ENCODE results near the gene ZNF672.

ZNF672 gene

GRCh38 chr1:248823517-248824001 lies 14.5 kb upstream of the ZNF672 start:
- H3K27me3 ChIP-seq (ENCODE audit: insufficient read depth, low read depth): no peaks in the 10 kb centered on the region
- H4K20me1 ChIP-seq (ENCODE audit: insufficient read depth): no peaks in the 10 kb centered on the region
- H3K4me3 ChIP-seq (IDR thresholded peaks at IDR 0.05; ENCODE audit: insufficient read depth, low read depth, low read length): no peak overlapping the region
- H2AFZ ChIP-seq (ENCODE audit: low read depth): no peak overlapping the region
- H3K4me1 ChIP-seq (ENCODE audit: low read depth, poor library complexity, severe bottlenecking): peaks cover 34% of the 10 kb centered on the region
- H3K36me3 ChIP-seq (ENCODE audit: insufficient read depth): no peaks in the 10 kb centered on the region; the same call in 1 of the 2 replicates
- H3K4me2 ChIP-seq: peak overlapping the region; percentile 46; the same call in 1 of the 2 replicates
- H3K9ac ChIP-seq: no peak overlapping the region
- no peak overlapping the region for H3K27ac ChIP-seq
- peaks cover 19% of the 10 kb centered on the region for H3K79me2 ChIP-seq (ENCODE audit: insufficient read depth, low read depth)
- no peak for TF ChIP-seq CTCF (conservative IDR thresholded peaks at IDR 0.05; ENCODE audit: low read depth, low read length)

GRCh38 chr1:248824301-248824700 lies 13.7 kb upstream of the ZNF672 start:
- no peak overlapping the region for H3K9ac ChIP-seq
- H3K27ac ChIP-seq: no peak overlapping the region
- H3K4me2 ChIP-seq: peak overlapping the region; percentile 46; the same call in 1 of the 2 replicates
- peaks cover 34% of the 10 kb centered on the region for H3K4me1 ChIP-seq (ENCODE audit: low read depth, poor library complexity, severe bottlenecking)
- no peaks in the 10 kb centered on the region for H4K20me1 ChIP-seq (ENCODE audit: insufficient read depth)
- no peak overlapping the region for H2AFZ ChIP-seq (ENCODE audit: low read depth)
- no peak overlapping the region for H3K4me3 ChIP-seq (IDR thresholded peaks at IDR 0.05; ENCODE audit: insufficient read depth, low read depth, low read length)
- no peaks in the 10 kb centered on the region for H3K27me3 ChIP-seq (ENCODE audit: insufficient read depth, low read depth)
- H3K79me2 ChIP-seq (ENCODE audit: insufficient read depth, low read depth): peaks cover 19% of the 10 kb centered on the region
- no peak for TF ChIP-seq CTCF (conservative IDR thresholded peaks at IDR 0.05; ENCODE audit: low read depth, low read length)
- H3K36me3 ChIP-seq (ENCODE audit: insufficient read depth): no peaks in the 10 kb centered on the region; the same call in 1 of the 2 replicates

GRCh38 chr1:248824701-248825100 lies 13.3 kb upstream of the ZNF672 start:
- Histone ChIP-seq H3K9ac (peak overlapping the region; percentile 90; the same call in 1 of the 2 replicates), H4K20me1 (ENCODE audit: insufficient read depth) (no peaks in the 10 kb centered on the region), H3K27ac (no peak overlapping the region), H3K4me3 (IDR thresholded peaks at IDR 0.05; ENCODE audit: insufficient read depth, low read depth, low read length) (no peak overlapping the region), H3K36me3 (ENCODE audit: insufficient read depth) (no peaks in the 10 kb centered on the region; the same call in 1 of the 2 replicates), H2AFZ (ENCODE audit: low read depth) (no peak overlapping the region), H3K27me3 (ENCODE audit: insufficient read depth, low read depth) (no peaks in the 10 kb centered on the region), H3K4me1 (ENCODE audit: low read depth, poor library complexity, severe bottlenecking) (peaks cover 34% of the 10 kb centered on the region), H3K79me2 (ENCODE audit: insufficient read depth, low read depth) (peaks cover 19% of the 10 kb centered on the region), H3K4me2 (peak overlapping the region; percentile 46)
- TF ChIP-seq CTCF (conservative IDR thresholded peaks at IDR 0.05; ENCODE audit: low read depth, low read length): no peak

GRCh38 chr1:248825136-248825535 lies 12.9 kb upstream of the ZNF672 start:
- H3K4me3 ChIP-seq (IDR thresholded peaks at IDR 0.05; ENCODE audit: insufficient read depth, low read depth, low read length): no peak overlapping the region
- no peaks in the 10 kb centered on the region; the same call in 1 of the 2 replicates for H3K36me3 ChIP-seq (ENCODE audit: insufficient read depth)
- peaks cover 19% of the 10 kb centered on the region for H3K79me2 ChIP-seq (ENCODE audit: insufficient read depth, low read depth)
- no peak for TF ChIP-seq CTCF (conservative IDR thresholded peaks at IDR 0.05; ENCODE audit: low read depth, low read length)
- peak overlapping the region; percentile 90 for H3K9ac ChIP-seq
- peak overlapping the region; percentile 85; the same call in 1 of the 2 replicates for H2AFZ ChIP-seq (ENCODE audit: low read depth)
- H3K27me3 ChIP-seq (ENCODE audit: insufficient read depth, low read depth): no peaks in the 10 kb centered on the region
- H3K4me1 ChIP-seq (ENCODE audit: low read depth, poor library complexity, severe bottlenecking): peaks cover 34% of the 10 kb centered on the region
- peak overlapping the region; percentile 94 for H3K27ac ChIP-seq
- peak overlapping the region; percentile 46 for H3K4me2 ChIP-seq
- no peaks in the 10 kb centered on the region for H4K20me1 ChIP-seq (ENCODE audit: insufficient read depth)
